Measurements from ENCODE around the gene DDX24.

The DDX24 gene

GRCh38 chr14:94114589-94115057, 33.6 kb upstream of the DDX24 start:
- DNase-seq = no peak

- no peak for DNase-seq
These were observed 33.0 kb upstream of the DDX24 start for GRCh38 chr14:94113908-94114588.

GRCh38 chr14:94113490-94113889, 32.5 kb upstream of the DDX24 start:
- DNase-seq = no peak

GRCh38 chr14:94113073-94113472, 32.1 kb upstream of the DDX24 start:
- no peak for DNase-seq

- no peak for DNase-seq
These were observed 31.6 kb upstream of the DDX24 start for GRCh38 chr14:94112513-94113063.

- no peak for DNase-seq
These were observed 30.5 kb upstream of the DDX24 start for GRCh38 chr14:94111276-94112095.

GRCh38 chr14:94110552-94111181, 29.7 kb upstream of the DDX24 start, which contains the start of gene IFI27:
IFI27 (plus strand) TSS chr14:94110736.
- DNase-seq = no peak

- DNase-seq = no peak
These were observed 28.9 kb upstream of the DDX24 start for GRCh38 chr14:94109915-94110250.

- DNase-seq = no peak
These were observed 23.7 kb upstream of the DDX24 start for GRCh38 chr14:94104731-94105130.

- DNase-seq = no peak
These were observed 22.6 kb upstream of the DDX24 start for GRCh38 chr14:94103554-94104150.

- no peak for DNase-seq
These were observed 21.9 kb upstream of the DDX24 start for GRCh38 chr14:94102768-94103482.

GRCh38 chr14:94101748-94102147, 20.7 kb upstream of the DDX24 start:
- no peak for DNase-seq

GRCh38 chr14:94100847-94101246, 19.8 kb upstream of the DDX24 start:
- DNase-seq = no peak

- no peak for DNase-seq
These were observed 18.0 kb upstream of the DDX24 start for GRCh38 chr14:94099006-94099405.

GRCh38 chr14:94098326-94098992, 17.5 kb upstream of the DDX24 start:
- no peak for DNase-seq

GRCh38 chr14:94097091-94097490, 16.1 kb upstream of the DDX24 start:
- DNase-seq = no peak

GRCh38 chr14:94093418-94093817, 12.4 kb upstream of the DDX24 start:
- no peak for DNase-seq

GRCh38 chr14:94089479-94089878, 8.5 kb upstream of the DDX24 start:
- DNase-seq = no peak

GRCh38 chr14:94088516-94088915, 7.5 kb upstream of the DDX24 start:
- DNase-seq = no peak

GRCh38 chr14:94087891-94088290, 6.9 kb upstream of the DDX24 start:
- no peak for DNase-seq

- no peak for DNase-seq
These were observed 401 bp upstream of the DDX24 start for GRCh38 chr14:94081386-94081820.

Measured in midbrain (tissue), 1 donor.